ACC112 (cell line): ENCODE data around the gene ATG7.
A peak's percentile ranks its signal among the peaks of the same experiment; 100 is the strongest.
"Not testable (repeated sequence)": the region's sequence is repeated elsewhere in the genome, so short reads cannot be mapped to it uniquely, and the experiment has no call there.

Experiments used
- H2AFZ ChIP-seq: fragments of 200-600 bp; sonication (generic); one replicate; pipeline ENCODE4 v1.6.0; 2017; ENCODE audit warnings: antibody characterized with exemption, low read length; ENCODE audit not compliant: unreplicated experiment
- H3K27ac ChIP-seq: fragments of 200-600 bp; sonication (generic); 2 replicates; pipeline ENCODE4 v1.5.1; 2014; ENCODE audit warnings: low read depth, mild to moderate bottlenecking, antibody characterized with exemption, low read length, moderate library complexity
- H3K27me3 ChIP-seq: fragments of 200-600 bp; sonication (generic); 2 replicates; pipeline ENCODE4 v1.6.1; 2014; ENCODE audit warnings: mild to moderate bottlenecking, antibody characterized with exemption, low read length, moderate library complexity, mixed read lengths; ENCODE audit not compliant: insufficient read depth
- H3K36me3 ChIP-seq: fragments of 200-600 bp; sonication (generic); 2 replicates; pipeline ENCODE4 v1.6.1; 2016; ENCODE audit warnings: mild to moderate bottlenecking, antibody characterized with exemption, low read length, moderate library complexity, mixed read lengths; ENCODE audit not compliant: insufficient read depth
- H3K4me1 ChIP-seq: fragments of 200-600 bp; sonication (generic); one replicate; pipeline ENCODE4 v1.6.1; 2016; ENCODE audit warnings: low read length, mixed read lengths; ENCODE audit not compliant: insufficient read depth, unreplicated experiment, control insufficient read depth
- H3K4me3 ChIP-seq: fragments of 200-600 bp; sonication (generic); 2 replicates; pipeline ENCODE4 v1.5.1; 2014; ENCODE audit warnings: mild to moderate bottlenecking, low read depth, low read length
- H3K79me2 ChIP-seq: fragments of 200-600 bp; sonication (generic); one replicate; pipeline ENCODE4 v1.6.0; 2016; ENCODE audit warnings: low read length; ENCODE audit not compliant: control insufficient read depth, unreplicated experiment, insufficient read depth

The ATG7 gene

DNA sequence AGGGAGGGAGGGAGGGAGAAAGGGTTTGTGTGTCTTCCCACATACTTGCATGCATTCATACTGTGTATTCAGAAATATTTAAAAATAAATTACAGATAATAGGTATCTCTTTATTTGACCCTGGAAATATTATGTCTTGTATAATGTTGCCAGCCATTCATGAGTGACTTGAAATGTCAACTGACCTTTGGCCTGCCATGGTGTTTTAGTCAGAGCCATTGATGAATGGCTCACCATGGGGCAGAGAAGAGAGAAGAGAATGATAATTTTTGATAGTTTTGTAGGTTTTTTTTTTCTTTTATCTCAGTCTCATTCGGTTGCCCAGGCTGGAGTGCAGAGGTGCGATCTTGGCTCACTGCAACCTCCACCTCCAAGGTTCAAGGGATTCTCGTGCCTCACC lies 121.2 kb downstream of the ATG7 start:
- no peaks in the 10 kb centered on the region for H3K79me2 ChIP-seq
- no peak overlapping the region for H2AFZ ChIP-seq
- H3K4me3 ChIP-seq, result no peak overlapping the region
- peaks cover 3% of the 10 kb centered on the region; the same call in 1 of the 2 replicates for H3K36me3 ChIP-seq
- H3K27ac ChIP-seq, result no peak overlapping the region
- H3K4me1 ChIP-seq, result peaks cover 21% of the 10 kb centered on the region
- no peaks in the 10 kb centered on the region for H3K27me3 ChIP-seq

DNA sequence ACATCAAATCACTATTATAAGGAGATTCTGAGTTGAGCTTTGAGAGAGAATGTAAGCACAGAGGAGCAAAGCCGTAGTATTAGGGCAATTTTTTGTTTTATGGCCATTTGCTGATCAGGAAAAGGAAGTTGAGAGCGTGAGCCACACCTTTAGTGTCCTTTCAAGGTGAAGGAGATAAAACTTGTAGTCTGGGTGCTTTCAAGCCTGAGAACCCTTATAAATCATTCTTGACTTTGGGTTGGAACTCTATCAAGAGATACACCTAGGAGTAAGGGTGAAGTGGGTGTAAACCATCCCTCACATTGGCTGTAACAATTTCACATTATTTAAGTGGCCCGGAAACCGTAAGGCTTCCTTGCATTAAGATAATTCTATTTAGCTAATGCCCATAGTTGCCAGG lies 122.2 kb downstream of the ATG7 start:
- H2AFZ ChIP-seq, result no peak overlapping the region
- H3K79me2 ChIP-seq, result no peaks in the 10 kb centered on the region
- H3K4me3 ChIP-seq, result no peak overlapping the region
- H3K36me3 ChIP-seq, result peaks cover 3% of the 10 kb centered on the region; the same call in 1 of the 2 replicates
- no peak overlapping the region for H3K27ac ChIP-seq
- H3K27me3 ChIP-seq, result no peaks in the 10 kb centered on the region
- peaks cover 21% of the 10 kb centered on the region for H3K4me1 ChIP-seq

DNA sequence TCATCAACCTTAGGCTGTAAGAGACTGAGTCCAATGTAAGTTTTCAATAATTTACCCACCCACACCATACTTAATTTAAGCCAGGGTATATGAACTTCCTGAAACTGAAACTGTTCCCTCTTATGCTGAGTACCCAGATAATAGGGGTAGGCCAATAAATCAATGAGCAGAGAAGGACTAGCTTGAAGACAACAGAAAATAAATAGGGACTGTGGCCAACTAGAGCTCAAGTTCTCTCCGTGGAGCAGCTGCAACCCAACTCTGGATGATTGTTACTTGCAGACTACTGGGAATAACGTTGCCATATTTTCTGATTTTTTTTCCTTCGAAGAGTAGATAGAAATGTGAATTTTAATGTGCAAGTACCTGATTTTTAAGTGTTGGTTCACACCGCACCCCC lies 128.0 kb downstream of the ATG7 start:
- Histone ChIP-seq H2AFZ (no peak overlapping the region), H3K4me3 (no peak overlapping the region), H3K4me1 (no peaks in the 10 kb centered on the region), H3K27me3 (no peaks in the 10 kb centered on the region), H3K79me2 (no peaks in the 10 kb centered on the region), H3K36me3 (peaks cover 19% of the 10 kb centered on the region; the same call in 1 of the 2 replicates), H3K27ac (no peak overlapping the region)

DNA sequence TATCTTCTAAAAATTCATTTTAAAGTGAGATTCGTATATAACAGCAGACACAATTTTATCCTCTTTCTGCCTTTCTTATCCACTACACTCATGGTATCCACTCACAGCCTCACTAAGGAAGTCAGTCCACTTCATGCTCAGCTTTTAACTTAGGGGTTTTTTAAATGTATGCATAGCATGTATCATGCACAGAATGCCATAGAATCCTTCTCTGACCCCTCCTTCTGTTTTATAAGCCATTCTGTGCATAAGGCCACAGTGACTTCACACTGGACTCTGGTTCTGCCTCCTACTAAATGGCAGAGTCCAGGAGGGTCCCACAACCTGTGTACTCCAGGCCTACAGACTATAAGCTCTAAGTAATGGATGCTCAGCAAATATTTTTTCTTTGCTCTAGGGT lies 129.2 kb downstream of the ATG7 start:
- Histone ChIP-seq H3K36me3 (peaks cover 30% of the 10 kb centered on the region; the same call in 1 of the 2 replicates), H3K27ac (no peak overlapping the region), H3K79me2 (no peaks in the 10 kb centered on the region), H3K27me3 (no peaks in the 10 kb centered on the region), H3K4me3 (no peak overlapping the region), H2AFZ (no peak overlapping the region), H3K4me1 (no peaks in the 10 kb centered on the region)

DNA sequence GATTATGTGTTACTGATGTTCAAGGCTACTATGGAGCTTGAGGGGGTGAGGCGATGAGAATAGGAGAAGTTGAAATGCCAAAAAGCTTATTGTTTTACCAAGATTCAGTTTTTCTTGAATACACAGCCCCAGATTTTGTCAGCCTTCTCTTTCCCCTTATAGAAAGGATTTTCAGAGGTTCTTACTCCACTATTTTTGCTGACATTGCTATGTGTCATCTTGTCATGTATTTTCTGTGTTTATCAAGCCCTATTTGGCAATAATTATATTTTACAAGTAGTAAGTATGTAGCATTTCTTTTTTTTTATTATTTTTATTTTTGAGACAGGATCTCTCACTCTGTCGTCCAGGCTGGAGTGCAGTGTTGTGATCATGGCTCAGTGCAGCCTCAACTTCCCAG lies 133.1 kb downstream of the ATG7 start:
- H3K4me1 ChIP-seq, result no peaks in the 10 kb centered on the region
- peaks cover 56% of the 10 kb centered on the region; the same call in 1 of the 2 replicates for H3K36me3 ChIP-seq
- H3K79me2 ChIP-seq, result no peaks in the 10 kb centered on the region
- H3K27me3 ChIP-seq, result no peaks in the 10 kb centered on the region
- no peak overlapping the region for H2AFZ ChIP-seq
- no peak overlapping the region for H3K27ac ChIP-seq
- H3K4me3 ChIP-seq, result no peak overlapping the region

DNA sequence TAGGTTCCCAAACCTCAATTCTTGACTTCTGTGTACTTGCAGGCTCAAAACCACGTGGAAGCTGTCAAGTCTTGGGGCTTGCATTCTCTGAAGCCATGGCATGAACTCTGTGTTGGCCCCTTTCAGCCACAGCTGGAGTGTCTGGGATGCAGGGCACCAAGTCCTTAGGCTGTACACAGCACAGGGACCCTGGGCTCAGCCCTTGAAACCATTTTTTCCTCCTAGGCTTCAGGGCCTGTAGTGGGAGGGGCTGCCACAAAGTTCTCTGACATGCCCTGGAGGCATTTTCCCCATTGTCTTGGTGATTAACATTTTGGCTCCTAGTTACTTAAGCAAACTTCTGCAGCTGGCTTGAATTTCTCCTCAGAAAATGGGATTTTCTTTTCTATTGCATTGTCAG lies 135.4 kb downstream of the ATG7 start:
- no peaks in the 10 kb centered on the region for H3K4me1 ChIP-seq
- no peak overlapping the region for H3K27ac ChIP-seq
- no peaks in the 10 kb centered on the region for H3K27me3 ChIP-seq
- peaks cover 53% of the 10 kb centered on the region; the same call in 1 of the 2 replicates for H3K36me3 ChIP-seq
- no peak overlapping the region for H3K4me3 ChIP-seq
- no peaks in the 10 kb centered on the region for H3K79me2 ChIP-seq
- no peak overlapping the region for H2AFZ ChIP-seq

DNA sequence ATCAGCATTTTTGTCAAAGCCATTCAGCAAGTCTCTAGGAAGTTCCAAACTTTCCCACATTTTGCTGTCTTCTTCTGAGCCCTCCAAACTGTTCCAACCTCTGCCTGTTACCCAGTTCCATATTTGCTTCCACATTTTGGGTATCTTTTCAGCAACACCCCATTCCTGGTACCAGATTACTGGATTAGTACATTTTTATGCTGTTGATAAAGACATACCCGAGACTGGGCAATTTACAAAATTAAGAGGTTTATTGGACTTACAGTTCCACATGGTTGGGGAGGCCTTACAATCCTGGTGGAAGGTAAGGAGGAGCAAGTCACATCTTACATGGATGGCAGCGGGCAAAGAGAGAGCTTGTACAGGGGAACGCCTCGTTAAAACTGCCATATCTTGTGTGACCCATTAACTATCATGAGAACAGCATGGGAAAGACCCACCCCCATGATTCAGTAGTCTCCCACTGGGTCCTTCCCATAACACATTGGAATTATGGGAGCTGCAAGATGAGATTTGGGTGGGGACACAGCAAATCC lies 136.2 kb downstream of the ATG7 start:
- H2AFZ ChIP-seq, H3K27ac ChIP-seq, H3K4me1 ChIP-seq, H3K79me2 ChIP-seq, H3K4me3 ChIP-seq, H3K27me3 ChIP-seq: not testable (repeated sequence)
- peaks cover 52% of the 10 kb centered on the region; the same call in 1 of the 2 replicates for H3K36me3 ChIP-seq

DNA sequence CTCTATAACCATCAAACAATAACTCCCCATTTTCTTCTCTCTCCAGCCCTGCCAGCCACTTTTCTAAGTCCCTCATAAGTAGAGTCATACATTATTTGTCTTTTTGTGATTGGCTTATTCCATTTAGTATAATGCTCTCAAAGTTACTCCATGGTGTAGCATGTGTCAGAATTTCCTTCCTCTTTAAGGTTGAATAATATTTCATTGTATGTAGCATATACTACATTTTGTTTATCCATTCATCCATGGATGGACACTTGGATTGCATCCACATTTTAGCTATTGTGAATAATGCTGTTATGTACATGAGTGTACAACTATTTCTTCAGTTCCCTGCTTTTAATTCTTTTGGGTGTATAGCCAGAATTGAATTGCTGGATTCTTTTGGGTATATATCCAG lies 138.4 kb downstream of the ATG7 start:
- no peaks in the 10 kb centered on the region for H3K27me3 ChIP-seq
- peaks cover 52% of the 10 kb centered on the region; the same call in 1 of the 2 replicates for H3K36me3 ChIP-seq
- H2AFZ ChIP-seq, result no peak overlapping the region
- H3K4me3 ChIP-seq, result no peak overlapping the region
- H3K27ac ChIP-seq, result no peak overlapping the region
- no peaks in the 10 kb centered on the region for H3K79me2 ChIP-seq
- H3K4me1 ChIP-seq, result no peaks in the 10 kb centered on the region

DNA sequence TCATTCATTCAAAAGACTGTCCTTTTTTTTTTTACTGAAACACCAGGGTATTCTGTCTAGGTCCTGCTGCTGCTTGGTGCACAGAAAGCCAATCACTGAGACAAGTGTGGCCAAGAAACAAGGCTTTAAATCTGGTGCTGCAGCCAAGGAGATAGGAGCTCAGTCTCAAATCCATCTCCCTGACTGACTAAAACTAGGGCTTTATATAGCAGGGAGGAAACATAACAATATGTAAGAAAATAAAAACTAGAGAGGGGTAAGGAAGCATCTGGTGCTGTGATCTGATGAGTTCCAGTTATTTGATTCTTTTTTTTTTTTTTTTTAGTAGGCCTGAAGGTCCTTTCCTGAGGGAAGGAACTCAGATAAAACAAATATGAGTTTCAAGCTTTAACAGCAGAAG lies 139.8 kb downstream of the ATG7 start:
- Histone ChIP-seq H3K4me3 (no peak overlapping the region), H3K79me2 (peaks cover 2% of the 10 kb centered on the region), H3K36me3 (peaks cover 39% of the 10 kb centered on the region; the same call in 1 of the 2 replicates), H3K4me1 (no peaks in the 10 kb centered on the region), H3K27me3 (no peaks in the 10 kb centered on the region), H3K27ac (no peak overlapping the region), H2AFZ (no peak overlapping the region)

DNA sequence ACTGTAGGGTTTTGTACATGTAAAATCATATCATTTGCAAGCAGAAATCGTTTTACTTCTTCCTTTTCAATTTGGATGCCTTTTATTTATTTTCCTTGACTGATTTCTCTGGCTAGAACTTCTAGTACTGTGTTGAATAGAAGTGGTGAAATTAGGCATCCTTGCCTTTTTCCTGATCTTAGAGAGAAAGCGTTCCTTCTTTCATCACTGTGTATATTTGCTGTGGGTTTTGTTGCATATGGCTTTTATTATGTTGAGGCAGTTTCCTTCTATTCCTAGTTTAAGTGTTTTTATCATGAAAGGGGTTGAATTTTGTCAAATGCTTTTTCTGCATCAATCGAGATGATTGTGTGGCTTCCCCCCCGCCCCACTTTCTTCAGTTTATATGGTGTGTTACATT lies 140.9 kb downstream of the ATG7 start:
- H3K4me3 ChIP-seq, result no peak overlapping the region
- H2AFZ ChIP-seq, result no peak overlapping the region
- peaks cover 29% of the 10 kb centered on the region; the same call in 1 of the 2 replicates for H3K36me3 ChIP-seq
- no peaks in the 10 kb centered on the region for H3K27me3 ChIP-seq
- H3K79me2 ChIP-seq, result peaks cover 4% of the 10 kb centered on the region
- H3K27ac ChIP-seq, result no peak overlapping the region
- no peaks in the 10 kb centered on the region for H3K4me1 ChIP-seq

DNA sequence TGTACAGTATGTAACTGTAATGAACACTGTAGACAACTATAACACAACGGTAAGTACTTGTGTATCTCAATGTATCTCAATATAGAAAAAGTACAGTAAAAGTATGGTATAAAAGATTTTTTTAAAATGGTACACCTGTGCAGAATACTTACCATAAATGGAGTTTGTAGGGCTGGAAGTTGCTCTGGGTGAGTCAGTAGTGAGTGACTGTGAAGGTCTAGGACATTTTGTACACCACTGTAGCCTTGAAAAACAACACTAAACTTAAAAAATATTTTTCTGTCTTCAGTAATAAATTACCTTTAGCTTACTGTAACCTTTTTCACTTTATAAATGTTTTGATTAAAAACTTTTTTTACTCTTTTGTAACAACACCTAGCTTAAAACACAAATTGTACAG lies 142.9 kb downstream of the ATG7 start:
- H3K27me3 ChIP-seq, result no peaks in the 10 kb centered on the region
- H3K27ac ChIP-seq, result 0 out of 2 replicates have a peak overlapping the region, but pooled peaks have one; percentile 18
- no peak overlapping the region for H2AFZ ChIP-seq
- H3K79me2 ChIP-seq, result peaks cover 4% of the 10 kb centered on the region
- no peak overlapping the region for H3K4me3 ChIP-seq
- 0 out of 2 replicates have a peak, but pooled peaks cover 15% of the 10 kb centered on the region for H3K36me3 ChIP-seq
- H3K4me1 ChIP-seq, result no peaks in the 10 kb centered on the region
